Embryonic facial prominence (tissue), 1 donor: ENCODE results near the gene INTS7.
"Not testable (repeated sequence)": the region's sequence is repeated elsewhere in the genome, so short reads cannot be mapped to it uniquely, and the experiment has no call there.

ENCODE experiments used
- DNase-seq: peaks from one replicate; pipeline ENCODE4 v3.0.0-alpha.2; 2016; ENCODE audit errors: extremely low spot score

The INTS7 gene

DNA sequence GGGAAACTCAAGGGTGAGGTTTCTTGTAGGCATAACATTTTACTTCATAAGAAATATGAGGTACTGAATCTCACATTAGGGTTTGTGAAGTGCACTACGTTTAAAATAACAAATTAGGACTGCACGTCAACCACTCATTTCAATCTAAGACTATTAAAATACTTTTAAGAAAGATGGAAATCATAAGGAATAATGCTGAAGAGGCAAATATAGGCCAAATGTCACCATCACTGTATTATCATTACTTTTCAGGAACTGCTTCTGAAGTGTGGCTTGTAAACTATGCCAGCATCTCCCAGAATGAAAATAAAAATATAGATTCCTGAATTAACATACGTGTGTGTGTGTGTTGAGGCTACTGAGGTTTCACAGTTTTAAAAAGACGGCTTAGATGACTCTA is 56.8 kb downstream of the INTS7 start:
- DNase-seq: no peak

DNA sequence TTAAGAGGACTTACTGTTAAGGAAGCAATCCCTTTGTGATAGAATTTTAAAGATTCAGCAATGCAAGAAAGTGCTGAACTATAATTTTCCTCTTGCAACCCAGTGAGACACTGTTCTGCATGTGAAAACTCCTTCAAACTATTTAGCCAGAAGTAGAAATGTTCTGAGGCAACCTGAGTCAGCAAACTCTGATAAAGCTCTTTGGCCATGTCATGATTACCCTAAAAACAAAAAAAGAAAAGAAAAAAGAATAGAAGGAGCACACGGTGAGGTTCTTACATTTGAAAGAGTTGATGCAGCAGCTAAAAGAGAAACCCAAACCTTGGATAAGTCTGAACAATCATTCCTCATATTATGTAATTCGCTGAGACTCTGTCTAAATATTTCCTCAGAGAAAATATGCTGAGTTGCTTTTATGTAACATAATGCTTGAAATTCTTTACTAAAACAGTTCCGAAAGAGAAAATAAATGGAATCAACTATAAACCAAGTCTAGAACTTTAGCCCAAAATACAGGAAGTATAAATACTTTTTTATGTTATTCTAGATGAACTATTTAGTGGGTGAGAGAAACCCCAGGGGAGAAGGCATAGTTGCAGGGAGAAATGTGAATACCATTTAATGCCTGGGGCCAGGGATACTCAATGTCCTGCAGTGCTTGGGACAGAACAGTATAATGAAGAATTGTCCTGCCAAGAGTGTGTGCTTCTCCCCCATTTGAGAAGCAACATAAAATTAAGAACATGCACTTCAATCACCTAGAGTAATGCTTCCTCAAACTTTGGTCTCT is 60.0 kb downstream of the INTS7 start:
- no peak for DNase-seq

DNA sequence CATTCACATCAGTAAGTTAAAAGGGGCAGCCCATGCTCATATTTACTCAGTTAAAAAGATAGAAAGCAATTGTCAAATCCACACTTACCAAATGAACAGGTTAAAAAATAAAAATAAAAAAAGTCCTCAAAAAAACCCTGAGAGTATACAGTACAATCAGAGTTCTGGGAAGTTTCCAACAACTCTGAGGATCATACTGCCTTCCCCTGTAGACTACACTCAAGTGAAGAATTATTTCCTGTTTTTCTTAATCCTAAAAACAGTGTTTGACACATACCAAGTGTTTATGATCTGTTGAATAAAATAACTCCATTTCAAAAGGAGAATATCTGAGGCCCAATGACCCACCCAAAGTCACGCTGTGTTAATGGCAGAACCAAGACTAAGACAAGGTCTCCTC is 61.8 kb downstream of the INTS7 start:
- DNase-seq: no peak

DNA sequence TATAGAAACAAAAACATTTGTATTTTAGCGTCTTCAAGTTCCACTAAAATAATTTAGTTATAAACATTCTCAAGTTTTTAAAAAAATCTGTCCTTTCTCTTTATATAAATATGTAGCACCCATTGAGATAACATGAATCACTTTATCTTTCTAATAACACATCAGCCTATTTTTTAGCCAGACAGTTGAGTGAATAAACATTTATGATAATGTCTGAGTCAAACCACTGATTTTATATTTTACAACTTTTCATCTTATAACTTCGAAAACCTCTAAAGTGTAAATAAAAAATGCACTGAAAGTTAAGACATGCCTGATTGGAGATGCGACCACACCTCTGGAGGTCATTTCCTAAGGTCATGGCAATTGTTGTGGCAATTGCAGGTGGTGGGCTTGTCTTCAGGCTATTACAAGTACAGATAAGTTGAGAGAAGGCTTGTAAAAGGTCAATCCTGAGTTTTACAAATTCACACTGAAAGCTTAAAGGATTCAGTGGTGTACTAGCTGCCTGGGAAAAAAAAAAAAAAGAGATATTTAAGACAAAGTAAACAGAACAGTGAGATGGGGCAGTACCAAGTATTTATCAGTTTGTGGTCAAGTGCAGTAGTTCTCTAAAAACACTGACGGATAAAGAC is 67.0 kb downstream of the INTS7 start:
- no peak for DNase-seq

DNA sequence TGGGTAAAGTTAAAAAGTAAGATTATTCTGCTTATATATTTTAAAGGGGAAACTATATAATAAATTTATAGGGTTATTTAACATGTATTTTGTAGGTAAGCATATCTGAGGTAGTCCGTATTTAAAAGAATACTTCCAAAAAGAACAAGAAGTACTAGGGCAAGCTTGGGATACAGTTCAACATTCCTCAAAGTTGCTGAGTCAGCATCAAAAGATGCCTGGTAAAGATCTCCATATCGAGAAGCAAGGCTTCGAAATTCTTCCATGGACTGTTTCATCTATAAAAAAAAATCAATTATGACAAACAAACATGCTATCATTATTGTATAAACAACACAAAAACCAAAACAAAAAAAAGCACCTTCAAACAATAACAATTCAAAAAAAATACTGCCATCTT is 67.7 kb downstream of the INTS7 start:
- DNase-seq: no peak

DNA sequence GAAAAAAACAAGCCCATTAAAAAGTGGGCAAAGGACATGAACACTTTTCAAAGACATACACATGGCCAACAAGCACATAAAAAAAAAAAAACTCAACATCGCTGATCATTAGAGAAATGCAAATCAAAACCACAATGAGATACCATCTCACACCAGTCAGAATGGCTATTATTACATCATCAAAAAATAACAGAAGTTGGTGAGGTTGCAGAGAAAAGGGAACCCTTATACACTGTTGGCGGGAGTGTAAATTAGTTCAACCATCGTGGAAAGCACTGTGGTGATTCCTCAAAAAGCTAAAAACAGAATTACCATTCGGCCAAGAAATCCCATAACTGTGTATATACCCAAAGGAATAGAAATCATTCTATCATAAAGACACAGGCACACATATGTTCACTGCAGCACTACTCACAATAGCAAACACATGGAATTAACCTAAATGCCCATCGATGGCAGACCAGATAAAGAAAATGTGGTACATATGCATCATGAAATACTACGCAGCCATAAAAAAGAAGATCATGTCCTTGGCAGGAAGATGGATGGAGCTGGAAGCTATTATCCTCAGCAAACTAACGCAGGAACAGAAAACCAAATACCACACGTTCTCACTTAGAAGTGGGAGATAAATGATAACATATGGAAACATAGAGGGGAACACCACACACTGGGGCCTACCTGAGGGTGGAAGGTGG is 70.1 kb downstream of the INTS7 start:
- no peak for DNase-seq

DNA sequence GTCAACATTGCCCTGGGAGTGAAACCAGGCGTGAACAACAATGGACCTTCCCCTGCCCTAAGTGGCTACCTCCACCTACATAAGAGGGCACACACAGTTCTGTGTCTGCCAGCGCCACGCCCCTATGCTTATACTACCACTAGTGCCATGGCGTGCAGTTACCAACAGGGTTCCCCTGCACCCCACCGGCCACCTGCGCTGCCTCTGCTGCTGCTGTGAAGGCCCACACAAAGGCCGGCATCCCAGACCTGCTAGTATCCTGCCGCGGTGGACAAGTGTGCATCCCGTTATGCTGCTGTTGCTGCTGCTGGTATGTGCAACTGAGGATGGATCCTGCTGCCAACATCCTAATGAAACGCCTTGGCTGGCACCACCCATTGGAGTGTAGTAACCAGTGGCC is 75.7 kb downstream of the INTS7 start:
- no peak for DNase-seq

DNA sequence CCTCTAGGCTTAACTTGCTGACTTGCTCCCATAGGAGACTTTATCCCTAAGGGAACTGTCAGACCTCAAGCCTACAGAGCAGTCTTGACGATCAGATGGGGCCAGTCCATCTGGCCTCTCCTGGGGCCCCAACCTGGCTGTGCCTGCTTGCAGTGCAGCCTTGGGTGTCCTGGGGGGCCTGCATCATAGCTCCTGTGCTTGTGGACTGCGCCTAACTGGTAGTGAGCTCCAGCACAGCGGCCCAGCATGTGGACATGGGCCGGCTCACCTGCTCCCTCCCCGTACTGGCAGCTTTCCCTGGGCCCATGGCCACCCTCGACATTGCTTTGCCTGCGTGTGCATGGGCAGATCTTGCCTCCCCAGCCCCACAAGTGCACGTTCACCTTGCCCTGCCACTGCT is 76.1 kb downstream of the INTS7 start:
- no peak for DNase-seq

DNA sequence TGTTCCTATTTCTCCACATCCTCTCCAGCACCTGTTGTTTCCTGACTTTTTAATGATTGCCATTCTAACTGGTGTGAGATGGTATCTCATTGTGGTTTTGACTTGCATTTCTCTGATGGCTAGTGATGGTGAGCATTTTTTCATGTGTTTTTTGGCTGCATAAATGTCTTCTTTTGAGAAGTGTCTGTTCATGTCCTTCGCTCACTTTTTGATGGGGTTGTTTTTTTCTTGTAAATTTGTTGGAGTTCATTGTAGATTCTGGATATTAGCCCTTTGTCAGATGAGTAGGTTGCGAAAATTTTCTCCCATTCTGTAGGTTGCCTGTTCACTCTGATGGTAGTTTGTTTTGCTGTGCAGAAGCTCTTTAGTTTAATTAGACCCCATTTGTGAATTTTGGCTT is 81.3 kb downstream of the INTS7 start:
- not testable (repeated sequence) for DNase-seq

DNA sequence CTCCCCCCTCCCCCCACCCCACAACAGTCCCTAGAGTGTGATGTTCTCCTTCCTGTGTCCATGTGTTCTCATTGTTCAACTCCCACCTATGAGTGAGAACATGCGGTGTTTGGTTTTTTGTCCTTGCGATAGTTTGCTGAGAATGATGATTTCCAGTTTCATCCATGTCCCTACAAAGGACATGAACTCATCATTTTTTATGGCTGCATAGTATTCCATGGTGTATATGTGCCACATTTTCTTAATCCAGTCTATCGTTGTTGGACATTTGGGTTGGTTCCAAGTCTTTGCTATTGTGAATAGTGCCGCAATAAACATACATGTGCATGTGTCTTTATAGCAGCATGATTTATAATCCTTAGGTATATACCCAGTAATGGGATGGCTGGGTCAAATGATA is 81.8 kb downstream of the INTS7 start:
- DNase-seq: not testable (repeated sequence)

DNA sequence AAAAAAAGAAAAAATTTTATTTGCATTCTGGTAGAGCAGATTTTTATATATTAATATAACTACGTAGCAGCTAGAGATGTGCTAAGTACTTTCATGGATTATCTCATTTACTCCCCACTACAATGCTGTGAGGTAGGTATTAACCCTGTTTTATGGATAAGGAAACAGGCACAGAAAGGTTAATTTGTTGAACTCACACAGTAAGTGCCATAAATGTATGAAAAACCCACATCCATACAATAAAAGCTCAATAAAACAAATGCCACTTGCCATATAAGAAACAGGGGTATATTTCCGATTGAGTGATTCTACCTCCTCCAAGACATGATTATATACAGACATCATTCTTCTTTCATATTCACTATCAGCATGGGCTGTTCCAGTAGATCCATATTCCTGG is 83.1 kb downstream of the INTS7 start:
- DNase-seq: no peak

DNA sequence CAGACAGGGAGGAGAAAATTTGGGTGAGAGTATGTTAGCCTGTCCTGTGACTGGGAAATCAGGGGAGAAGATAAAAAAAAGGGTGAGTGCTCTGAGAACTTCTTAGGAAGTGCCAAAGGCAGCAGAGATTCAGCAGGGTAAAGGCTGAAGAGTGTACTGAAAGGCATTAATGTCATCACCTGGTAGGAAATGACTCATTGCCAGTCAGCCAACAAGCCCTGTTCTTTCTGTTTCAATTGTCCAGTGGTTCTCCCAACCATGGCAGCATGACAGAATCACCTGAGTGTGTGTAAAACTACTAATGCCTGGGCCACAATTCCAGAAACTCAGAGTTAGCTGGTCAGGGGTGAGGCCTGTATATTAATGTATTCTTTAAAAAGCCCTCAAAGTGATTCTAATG is 83.5 kb downstream of the INTS7 start:
- no peak for DNase-seq

DNA sequence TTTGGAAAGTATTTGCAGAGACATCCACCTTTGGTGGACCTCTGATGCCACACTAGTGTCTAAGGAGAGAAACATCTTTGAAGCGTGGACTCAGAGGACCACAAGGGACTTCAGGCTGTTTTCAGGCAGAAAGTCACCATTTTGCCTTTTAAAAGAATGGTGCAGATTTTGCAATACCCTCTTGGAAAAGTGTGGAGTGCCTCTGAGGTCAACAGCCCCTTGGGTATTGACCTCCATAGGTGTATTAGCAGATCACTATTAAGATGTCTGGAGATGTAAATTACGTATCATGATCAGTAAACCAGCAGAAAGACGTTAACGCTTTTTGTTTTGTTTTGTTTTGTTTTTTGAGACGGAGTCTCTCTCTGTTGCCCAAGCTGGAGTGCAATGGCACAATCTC is 87.0 kb downstream of the INTS7 start:
- no peak for DNase-seq

DNA sequence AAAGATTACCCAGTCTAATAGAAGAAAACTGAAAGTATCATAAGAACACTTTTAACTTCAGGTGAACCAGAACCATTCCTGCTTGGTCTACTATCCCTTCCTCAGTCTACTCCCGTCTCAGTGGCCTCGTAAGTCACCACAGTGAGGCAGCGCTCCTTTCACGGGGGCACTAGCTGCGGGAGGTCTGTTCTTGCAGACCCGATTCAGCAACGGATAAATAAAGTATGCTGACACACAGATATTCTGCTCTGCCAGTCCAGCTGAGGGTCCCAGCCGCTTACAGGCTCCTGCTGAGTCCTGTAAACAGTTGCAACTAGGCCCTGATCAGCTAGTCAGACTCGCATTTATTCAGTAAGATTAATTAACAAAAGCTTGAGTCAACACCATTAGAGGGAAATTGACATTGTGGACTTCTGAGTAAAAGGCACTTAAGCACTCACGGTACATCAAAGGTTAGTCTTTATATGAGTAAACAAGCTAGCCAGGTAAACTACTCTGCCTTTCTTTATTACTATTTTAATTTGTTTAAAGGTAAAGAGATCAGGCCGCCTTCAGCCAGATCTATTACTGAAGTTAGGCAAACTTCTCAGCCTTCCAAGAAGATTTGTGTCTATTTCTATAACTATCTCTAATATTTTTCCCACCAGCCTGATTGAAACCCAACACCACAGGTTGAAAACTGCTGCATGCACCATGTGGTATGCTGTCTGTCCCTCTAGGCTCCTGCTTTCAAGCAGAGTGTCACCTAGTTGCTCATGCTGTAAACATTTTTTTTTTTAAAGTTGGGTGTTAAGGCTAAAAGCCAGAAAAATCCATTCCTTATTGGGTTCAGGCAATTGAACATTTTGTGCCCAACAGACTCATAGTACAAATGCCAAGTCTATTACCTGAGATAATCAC is 87.7 kb downstream of the INTS7 start:
- no peak for DNase-seq

DNA sequence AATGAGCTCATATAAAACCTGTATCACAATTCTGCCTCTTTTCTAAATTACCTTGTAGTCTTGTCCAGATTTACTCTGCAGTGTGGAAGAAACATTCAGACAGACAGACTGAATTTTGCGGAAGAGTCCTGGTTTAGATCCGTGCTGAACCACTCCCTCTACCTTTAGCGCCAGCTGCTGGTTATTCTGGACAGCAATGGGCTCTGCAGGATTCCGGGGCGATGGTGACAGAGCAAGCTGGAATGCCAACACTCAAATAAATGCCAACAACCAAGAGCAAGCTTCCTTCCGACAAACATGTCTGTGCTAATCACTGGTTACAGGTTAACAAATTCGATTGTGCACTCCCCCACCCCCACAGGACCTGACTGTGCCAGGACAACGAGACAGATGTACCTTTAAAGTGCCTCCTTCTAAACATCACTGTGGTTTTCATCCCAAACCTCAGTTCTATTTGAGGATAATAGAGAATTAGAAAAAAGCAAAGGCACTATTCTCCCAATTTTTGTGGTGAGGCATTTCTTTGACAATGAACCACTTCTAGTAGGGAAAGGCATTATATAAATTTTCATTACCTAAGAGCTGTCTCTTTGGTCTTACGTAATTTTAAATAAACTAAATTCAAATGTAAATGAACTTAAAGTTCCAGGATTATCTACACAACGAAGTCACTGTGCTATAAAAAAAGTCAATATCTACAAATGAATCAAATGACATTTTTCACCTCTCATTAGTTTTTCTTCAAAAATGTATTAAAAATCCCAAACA is 90.4 kb downstream of the INTS7 start:
- no peak for DNase-seq

DNA sequence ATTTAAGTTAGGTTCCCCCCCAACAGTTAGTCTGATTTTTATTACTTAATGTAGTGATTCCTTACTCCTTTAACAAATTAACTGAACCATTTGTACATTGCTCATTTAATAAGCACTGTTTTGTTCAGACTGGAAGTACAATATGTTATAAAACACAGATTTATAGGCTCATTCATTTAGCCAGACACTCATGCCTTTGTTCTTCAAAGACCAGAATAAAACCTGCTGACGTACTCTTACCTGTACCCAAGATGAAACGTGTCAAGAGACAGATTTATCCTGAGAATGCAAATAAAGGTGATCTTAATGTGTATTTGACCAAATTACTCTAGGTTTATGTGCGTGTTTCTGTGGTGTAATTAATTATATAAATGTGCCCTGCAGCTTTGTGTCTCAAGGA is 92.8 kb downstream of the INTS7 start:
- no peak for DNase-seq

DNA sequence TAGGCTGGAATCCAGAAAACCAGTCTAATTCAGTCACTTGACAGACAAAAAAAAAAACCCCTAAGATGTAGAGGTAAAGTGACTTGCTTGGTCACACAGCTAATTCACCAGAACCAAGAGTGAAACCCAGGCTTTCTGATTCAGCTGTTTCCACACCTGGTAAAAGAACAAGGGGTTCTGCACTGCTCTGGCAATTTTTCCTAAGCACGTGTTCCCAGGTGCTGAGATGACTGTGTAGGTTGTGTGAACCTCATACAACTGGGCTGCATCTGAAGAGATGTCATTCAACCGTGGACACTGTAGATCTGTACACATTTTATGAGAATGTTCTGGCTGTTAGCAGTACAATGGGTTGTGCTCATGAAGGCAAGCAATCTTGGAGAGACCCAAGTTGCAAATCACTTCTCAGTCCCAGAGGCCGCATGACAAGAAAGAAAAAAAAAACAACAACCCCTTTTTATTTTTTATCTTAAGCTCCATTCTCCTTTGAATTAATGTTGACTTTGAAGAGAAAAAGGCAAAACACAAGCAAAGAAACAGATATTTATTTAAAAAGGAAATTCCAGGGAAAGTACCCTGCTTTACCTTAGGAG is 95.4 kb downstream of the INTS7 start:
- DNase-seq: no peak

DNA sequence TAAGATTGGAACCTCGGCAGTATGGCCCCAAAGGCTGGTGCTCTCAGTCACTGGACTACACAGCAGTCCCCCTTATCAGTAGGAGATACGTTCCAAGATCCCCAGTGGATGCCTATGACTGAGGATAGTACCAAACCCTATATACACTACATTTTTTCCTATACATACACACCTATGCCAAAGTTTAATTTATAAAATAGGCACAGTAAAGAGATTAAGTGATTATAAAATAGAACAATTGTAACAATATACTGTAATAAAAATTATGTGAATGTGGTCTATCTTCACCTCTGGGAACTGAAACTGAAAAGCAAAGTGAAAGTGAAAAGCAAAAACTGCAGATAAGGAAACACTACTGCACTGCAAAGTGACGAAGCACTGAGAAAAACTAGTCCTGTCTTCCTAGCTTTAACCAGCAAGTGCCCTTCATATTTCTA is 96.8 kb downstream of the INTS7 start:
- DNase-seq: no peak

DNA sequence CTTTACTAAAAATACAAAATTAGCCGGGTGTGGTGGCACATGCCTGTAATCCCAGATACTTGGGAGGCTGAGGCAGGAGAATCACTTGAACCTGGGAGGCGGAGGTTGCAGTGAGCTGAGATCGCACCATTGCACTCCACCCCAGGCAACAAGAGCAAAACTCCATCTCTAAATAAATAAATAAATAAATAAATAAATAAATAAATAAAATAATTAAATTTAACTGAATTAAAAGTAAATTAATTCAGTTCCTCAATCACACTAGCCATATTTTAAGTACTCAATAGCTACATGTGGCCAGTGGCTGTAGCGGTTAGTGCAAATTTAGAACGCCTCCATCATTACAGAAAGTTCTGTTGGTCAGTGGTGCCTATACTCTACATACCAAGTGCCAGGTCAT is 97.9 kb downstream of the INTS7 start:
- DNase-seq: not testable (repeated sequence)

DNA sequence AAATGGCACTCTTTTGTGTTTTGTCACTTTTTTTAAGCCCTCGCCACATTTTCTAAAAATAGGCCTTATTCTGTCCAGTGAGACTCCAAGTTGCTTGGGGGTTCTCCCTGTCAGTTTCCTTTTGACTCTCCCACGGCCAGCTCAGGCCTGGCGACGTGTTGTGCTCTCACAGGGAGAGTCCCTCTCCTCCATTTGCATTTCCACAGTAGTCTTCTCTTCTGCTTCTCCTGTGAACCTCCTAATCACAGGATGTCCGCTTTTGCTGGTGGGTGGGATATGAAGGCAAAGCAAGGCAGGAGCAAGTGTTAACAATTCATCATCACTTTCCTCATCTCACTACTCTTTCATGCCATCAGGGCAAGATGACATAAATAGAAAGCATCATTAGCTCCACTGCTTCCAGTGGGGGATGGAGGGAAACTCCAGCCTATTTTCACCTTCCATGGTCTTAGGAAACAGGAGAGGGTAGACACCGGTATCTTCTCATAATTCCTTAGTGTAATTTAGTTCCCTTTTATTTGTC is 99.8 kb downstream of the INTS7 start:
- DNase-seq: no peak
